GM15510 (cell line): Measurements from ENCODE around the gene ATOSB.

Experiments
- POLR2A ChIP-seq: IDR thresholded peaks from 3 replicates; pipeline ENCODE4 v1.6.1; 2011; ENCODE audit warnings: borderline replicate concordance; ENCODE audit not compliant: insufficient read length; ENCODE audit errors: extremely low read depth

Gene ATOSB

GRCh38 chr9:35116898-35117551 lies 1.4 kb upstream of the ATOSB start:
- TF ChIP-seq POLR2A = no peak

DNA sequence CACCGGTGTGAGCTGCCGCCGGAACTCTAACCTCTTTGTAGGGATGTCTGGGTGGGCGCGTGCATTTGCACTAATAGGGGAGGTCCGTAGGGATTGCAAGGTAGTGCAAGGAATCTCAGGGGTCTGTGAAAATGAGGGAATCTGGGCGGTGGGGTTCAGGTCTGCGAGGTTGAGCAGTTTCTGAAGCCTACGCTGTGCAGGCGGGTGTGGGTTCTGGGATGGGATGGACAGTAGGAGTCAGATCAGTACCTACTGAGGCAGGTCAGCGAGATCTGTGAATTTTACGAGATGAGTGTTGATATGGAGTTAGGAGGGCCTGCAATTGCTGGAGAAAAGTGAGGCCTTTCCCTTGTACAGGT lies 856 bp upstream of the ATOSB start:
- TF ChIP-seq POLR2A = no peak

DNA sequence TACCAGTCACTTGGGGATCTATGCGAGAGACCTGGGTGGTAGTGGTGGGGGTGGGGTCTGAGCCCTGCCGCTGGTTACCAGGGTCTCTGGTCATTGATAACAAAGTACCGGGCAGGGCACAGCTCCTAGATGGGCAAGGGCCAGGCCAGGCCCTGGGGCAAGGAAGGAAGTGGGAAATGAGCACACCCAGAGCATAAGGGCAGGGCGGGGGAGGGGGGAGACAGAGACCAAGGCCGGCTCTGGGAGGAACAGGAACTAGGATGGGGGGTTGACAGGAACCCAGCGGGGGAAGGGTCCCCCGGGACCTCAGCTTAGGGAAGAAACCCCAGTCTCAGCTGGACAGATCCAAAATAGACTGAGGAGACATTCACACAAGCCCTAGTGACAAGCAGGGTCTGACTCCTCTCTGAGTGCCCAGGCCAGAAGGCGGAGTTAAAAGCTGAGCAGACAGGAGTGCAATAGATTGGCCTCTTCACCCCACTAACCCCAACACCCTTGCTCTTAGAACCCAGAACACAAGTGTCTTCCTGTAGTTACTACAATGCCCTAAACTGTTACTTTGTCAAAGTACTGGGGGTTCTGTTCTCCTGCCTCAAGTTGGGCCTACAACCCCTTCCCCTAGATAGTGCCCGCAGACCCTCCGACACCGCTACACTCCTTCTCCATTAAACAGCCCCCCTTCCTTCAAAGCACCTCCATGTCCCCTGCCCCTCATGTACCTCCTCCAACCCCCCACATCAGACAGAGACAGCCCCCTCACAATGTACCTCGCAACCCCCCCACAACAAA lies 628 bp downstream of the ATOSB start:
- TF ChIP-seq POLR2A = no peak

- TF ChIP-seq POLR2A = no peak
These were observed 1.4 kb downstream of the ATOSB start for GRCh38 chr9:35114113-35114839.

- TF ChIP-seq POLR2A = no peak
These were observed 3.2 kb downstream of the ATOSB start for GRCh38 chr9:35112257-35113020.

DNA sequence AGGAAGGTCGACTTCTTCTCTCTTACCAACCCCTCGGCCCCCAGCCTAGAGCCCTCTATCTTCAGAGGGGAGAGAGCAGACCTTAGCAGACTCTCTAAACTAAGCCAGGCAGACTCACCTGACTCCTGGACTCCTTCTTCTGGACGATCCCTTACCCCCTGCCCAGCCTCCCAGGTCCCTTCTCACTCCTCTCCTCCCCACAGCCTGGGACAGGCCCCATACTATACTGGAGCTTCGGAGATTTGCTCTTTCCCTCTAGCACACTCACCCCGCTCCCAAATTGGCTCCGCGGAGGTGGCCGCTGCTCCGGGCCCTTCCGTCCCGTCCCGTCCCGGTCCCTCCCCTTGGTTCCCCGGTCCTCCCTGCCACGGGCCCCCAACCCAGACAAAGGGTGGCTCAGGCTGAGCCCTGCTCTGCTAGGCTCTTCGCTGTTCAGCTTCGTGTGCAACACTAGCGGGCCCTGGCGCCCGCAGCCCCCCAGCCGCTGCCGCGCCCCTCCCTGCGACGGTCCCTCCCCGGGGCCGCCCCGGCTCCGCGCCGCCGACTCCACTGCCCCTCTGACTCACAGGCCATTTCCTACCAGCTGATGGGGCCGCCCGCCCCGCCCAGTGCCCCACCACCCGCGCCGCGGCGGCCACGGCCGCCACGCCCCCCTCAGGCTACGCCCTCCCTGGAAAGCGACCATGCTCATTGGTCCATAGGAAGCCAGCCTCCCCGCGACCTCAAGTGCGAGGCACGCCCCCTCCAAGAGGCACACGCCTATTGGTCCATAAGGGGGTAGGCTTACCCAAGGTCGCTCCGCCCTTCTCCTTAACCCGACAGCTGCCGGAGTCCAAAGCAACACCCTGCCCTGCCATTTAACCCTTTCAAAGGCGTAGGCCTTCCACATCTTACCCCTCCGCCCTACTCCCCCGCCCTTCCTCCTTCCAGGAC lies 4.4 kb downstream of the ATOSB start:
- TF ChIP-seq POLR2A = peak; percentile 27

DNA sequence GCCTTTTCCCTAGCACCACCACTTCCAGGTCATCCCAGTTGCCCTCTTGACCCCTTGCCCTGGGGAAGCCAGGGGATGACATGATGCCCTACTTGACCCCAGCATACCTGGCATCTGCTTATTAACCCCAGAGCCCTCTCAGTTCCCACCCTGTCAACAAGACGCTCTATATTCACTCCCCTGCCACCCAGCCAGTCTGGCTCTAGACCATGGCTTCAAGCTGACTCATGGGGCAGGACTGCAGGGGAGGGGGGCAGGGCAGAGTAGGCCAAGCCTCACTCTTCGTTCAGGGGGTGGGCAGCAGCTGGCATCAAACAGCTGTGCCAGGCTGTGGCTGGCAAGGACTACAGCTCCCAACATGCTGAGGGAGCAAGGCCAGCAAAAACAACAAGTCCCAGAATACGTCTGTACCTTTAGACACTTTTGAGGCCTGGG lies 5.3 kb downstream of the ATOSB start:
- TF ChIP-seq POLR2A = no peak

DNA sequence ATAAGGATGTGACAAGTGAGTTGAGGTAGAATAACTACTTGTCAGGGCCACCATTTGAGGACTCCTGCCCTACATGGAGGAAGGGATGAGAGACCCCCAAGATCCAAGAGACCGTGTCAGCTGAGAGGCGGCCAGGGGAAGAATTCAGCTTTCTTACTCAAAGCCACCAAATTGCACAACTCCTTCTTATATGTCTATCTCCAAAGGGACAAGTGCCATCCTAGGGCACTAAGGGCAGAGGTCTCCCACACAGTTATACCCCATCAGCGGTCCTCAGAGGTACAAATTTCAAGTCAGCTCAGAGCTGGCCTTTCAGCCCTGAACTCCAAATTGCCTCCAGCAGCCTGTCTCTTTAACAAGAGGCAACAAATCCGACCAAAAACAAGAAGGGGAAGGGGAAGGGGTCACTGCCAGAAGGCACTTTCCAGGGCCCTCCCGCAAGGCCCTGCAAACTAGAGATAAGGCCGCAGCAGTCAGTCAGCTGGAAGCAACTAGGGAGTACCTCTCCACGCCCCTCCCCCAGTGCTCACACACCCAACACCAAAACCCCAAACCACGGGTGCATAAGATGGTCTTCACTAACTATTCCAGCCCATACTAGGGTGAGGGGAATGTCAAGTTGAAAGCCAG lies 6.6 kb downstream of the ATOSB start:
- no peak for TF ChIP-seq POLR2A

DNA sequence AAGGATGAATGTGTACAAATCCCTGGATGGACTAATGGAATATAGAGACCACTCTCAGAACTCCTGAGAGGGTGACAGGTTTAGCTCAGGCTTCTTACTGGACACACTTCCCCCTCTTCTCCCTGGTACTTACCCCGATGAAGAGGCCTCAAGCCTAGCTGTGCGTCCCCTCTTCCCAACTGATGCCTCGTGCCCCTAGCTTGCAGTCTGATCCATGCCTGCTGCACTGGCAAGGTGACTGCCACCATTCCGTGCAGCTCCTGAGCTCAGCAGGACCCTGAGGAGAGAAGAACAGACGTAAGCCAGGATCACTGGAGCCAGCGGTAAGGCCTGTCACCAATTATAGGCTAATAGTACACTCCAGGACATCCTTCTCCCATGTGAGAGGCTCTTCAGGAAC lies 7.2 kb downstream of the ATOSB start:
- TF ChIP-seq POLR2A = no peak

DNA sequence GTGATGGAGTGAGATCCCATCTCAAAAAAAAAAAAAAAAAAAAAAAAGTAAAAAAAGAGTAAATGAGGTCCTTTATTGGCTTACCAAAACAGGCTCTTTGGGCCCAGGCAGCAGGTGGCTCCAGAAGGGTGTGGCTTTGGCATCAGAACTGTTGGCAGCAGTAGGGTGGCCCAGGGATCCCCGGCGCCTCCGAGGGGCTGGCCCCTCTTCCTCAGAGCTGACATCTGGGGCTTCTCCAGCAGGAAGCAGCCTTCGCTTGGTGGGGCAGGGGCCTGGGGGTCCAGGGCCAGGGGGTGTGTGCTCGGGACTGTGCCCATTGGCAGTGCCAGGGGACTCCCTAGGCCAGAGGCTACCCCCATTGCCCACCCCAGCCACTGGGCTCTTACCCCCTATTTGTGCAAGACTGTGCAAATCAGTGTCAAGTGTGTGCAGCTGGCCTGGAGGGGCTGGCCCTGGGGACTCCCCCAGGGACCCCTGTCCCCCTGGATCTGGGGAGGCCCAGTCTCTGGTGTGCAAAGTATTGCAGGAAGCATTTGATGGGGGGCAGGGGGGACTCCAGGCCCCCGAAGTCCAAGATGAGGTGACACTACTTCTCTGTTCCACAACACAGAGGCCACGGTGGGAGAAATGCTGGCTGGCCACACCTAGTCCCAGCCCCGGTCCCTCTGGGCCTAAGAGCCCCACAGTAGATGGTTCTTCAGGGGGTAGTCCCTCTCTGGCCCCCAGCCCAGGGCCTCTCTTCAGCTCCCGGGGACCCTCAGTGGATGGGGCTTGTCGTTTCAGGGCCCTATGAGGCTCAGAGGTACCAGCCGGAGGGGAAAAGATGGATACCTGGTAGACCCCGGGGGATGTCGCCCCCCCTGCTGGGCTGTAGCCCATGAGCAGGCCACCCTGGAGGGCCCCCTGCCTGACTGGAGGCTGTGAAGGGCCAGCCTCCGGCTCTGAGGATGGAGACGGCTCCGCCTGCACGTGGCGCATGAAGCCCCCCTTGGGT lies 8.1 kb downstream of the ATOSB start:
- TF ChIP-seq POLR2A = no peak

GRCh38 chr9:35106343-35106730 lies 9.3 kb downstream of the ATOSB start:
- no peak for TF ChIP-seq POLR2A
